Upper lobe of right lung (tissue), 1 donor: ENCODE measurements around the gene ZBTB14. TPM values are rescaled to one million over a fixed set of nuclear protein-coding genes. Genes with fewer than 3 reads are reported as not detected.

Source experiments
- ATAC-seq: fragments of 200-7000 bp; cut with Tn5 transposase; one replicate; pipeline ENCODE4 v1.9.1; 2020; ENCODE audit warnings: mild to moderate bottlenecking, moderate library complexity
- DNase-seq: peaks from one replicate; pipeline ENCODE4 v3.0.0-alpha.2; 2020
- H3K27ac ChIP-seq: fragments of 200-600 bp; one replicate; pipeline ENCODE4 v1.8.0; 2022
- H3K27me3 ChIP-seq: fragments of 200-600 bp; one replicate; pipeline ENCODE4 v1.8.0; 2022; ENCODE audit warnings: mild to moderate bottlenecking
- H3K36me3 ChIP-seq: fragments of 200-600 bp; one replicate; pipeline ENCODE4 v1.8.0; 2022
- H3K4me1 ChIP-seq: fragments of 200-600 bp; one replicate; pipeline ENCODE4 v1.8.0; 2022
- H3K4me3 ChIP-seq: fragments of 200-600 bp; one replicate; pipeline ENCODE4 v1.8.0; 2022; ENCODE audit warnings: mild to moderate bottlenecking
- H3K9me3 ChIP-seq: fragments of 200-600 bp; one replicate; pipeline ENCODE4 v1.8.0; 2022
- CTCF ChIP-seq: fragments of 200-600 bp; IDR thresholded peaks from one replicate; pipeline ENCODE4 v1.8.0; 2022; ENCODE audit warnings: antibody characterized with exemption
- intact Hi-C: fragments of 100-400 bp; cut with DNase I; formaldehyde crosslinking; loops from one replicate; pipeline ENCODE4 v1.11.0; 2022
- total RNA-seq: library from RNA; stranded (reverse); fragmentation: NEBNext Ultra II Directional; extraction: Animal tissue kit (Norgen Biotek cat#: 25700); gene quantifications from one replicate; pipeline ENCODE4 v1.2.1, GENCODE V29; 2021
- donor health status: DM: no; HTN: yes; CAD: no; lungs with severe emphysema.

The ZBTB14 gene
- total RNA-seq, 1 donor from 2014 or later: 13.4 TPM

GRCh38 chr18:5244941-5245340, 50.6 kb downstream of the ZBTB14 start:
- H3K4me3 ChIP-seq: no peak overlapping the region
- peaks cover 5% of the 10 kb centered on the region for H3K4me1 ChIP-seq
- intact Hi-C loops: no loop called here
- H3K36me3 ChIP-seq: peaks cover 28% of the 10 kb centered on the region
- no peak for TF ChIP-seq CTCF
- H3K27me3 ChIP-seq: no peaks in the 10 kb centered on the region
- ATAC-seq: no peak
- DNase-seq: no peak
- H3K9me3 ChIP-seq: no peaks in the 10 kb centered on the region
- no peak overlapping the region for H3K27ac ChIP-seq

- intact Hi-C loops: no loop called here
Measured at GRCh38 chr18:5239447-5239846, 56.1 kb downstream of the ZBTB14 start.

More at GRCh38 chr18:5239447-5239846, 56.1 kb downstream of the ZBTB14 start:
- peaks cover 22% of the 10 kb centered on the region for H3K4me1 ChIP-seq
- peaks cover 28% of the 10 kb centered on the region for H3K36me3 ChIP-seq
- no peak for DNase-seq
- H3K4me3 ChIP-seq: peak overlapping the region; percentile 67
- no peaks in the 10 kb centered on the region for H3K9me3 ChIP-seq
- H3K27me3 ChIP-seq: no peaks in the 10 kb centered on the region
- H3K27ac ChIP-seq: no peak overlapping the region
- TF ChIP-seq CTCF: no peak
- ATAC-seq: no peak

Other genes starting within 250 kb of the ZBTB14 start
- not detected for gene AKAIN1, start 98.5 kb downstream of the ZBTB14 start, total RNA-seq
- gene EPB41L3, start 248.3 kb upstream of the ZBTB14 start, total RNA-seq: 68.9 TPM